Measurements from ENCODE around the gene ARHGEF1. TPM values are rescaled to one million over a fixed set of nuclear protein-coding genes. Genes with fewer than 3 reads are reported as not detected.

Gene ARHGEF1
- total RNA-seq, 1 donor from 2014 or later: 113 TPM

- Mint-ChIP-seq H3K4me3 (ENCODE audit: unreplicated experiment) (no peak within 1 kb of the TSS), H3K4me1 (ENCODE audit: unreplicated experiment) (no peaks in the 10 kb centered on the region), H3K27me3 (ENCODE audit: unreplicated experiment) (peaks cover 8% of the 10 kb centered on the region), H3K27ac (ENCODE audit: unreplicated experiment) (no peak within 1 kb of the TSS), H3K9me3 (ENCODE audit: unreplicated experiment) (no peaks in the 10 kb centered on the region), H3K36me3 (ENCODE audit: low read depth, unreplicated experiment) (no peaks in the 10 kb centered on the region)
- TF ChIP-seq CTCF (IDR thresholded peaks at IDR 0.05; ENCODE audit: unreplicated experiment): no peak
- DNase-seq (ENCODE audit: low spot score): no peak
Observed at GRCh38 chr19:41844601-41845000, 38.4 kb upstream of the ARHGEF1 start, which contains the start of gene LYPD4. TSS of gene LYPD4 (minus strand) at chr19:41844683. CDS start at chr19:41839285, 5,398 bp downstream.

- H3K27me3 Mint-ChIP-seq (ENCODE audit: unreplicated experiment): peaks cover 8% of the 10 kb centered on the region
- H3K36me3 Mint-ChIP-seq (ENCODE audit: low read depth, unreplicated experiment): no peaks in the 10 kb centered on the region
- no peaks in the 10 kb centered on the region for H3K4me1 Mint-ChIP-seq (ENCODE audit: unreplicated experiment)
- H3K9me3 Mint-ChIP-seq (ENCODE audit: unreplicated experiment): no peaks in the 10 kb centered on the region
- TF ChIP-seq CTCF (IDR thresholded peaks at IDR 0.05; ENCODE audit: unreplicated experiment): no peak
- DNase-seq (ENCODE audit: low spot score): no peak
- H3K4me3 Mint-ChIP-seq (ENCODE audit: unreplicated experiment): no peak within 1 kb of the TSS
- no peak within 1 kb of the TSS for H3K27ac Mint-ChIP-seq (ENCODE audit: unreplicated experiment)
Observed at GRCh38 chr19:41845001-41845050, 38.2 kb upstream of the ARHGEF1 start, which contains the start of gene DMRTC2. TSS of gene DMRTC2 (plus strand) at chr19:41845042. CDS start at chr19:41847429, 2,387 bp downstream.

GRCh38 chr19:41845051-41845590, 37.9 kb upstream of the ARHGEF1 start:
- Mint-ChIP-seq H3K27me3 (ENCODE audit: unreplicated experiment) (peaks cover 8% of the 10 kb centered on the region), H3K4me3 (ENCODE audit: unreplicated experiment) (no peak overlapping the region), H3K27ac (ENCODE audit: unreplicated experiment) (no peak overlapping the region), H3K4me1 (ENCODE audit: unreplicated experiment) (no peaks in the 10 kb centered on the region), H3K9me3 (ENCODE audit: unreplicated experiment) (no peaks in the 10 kb centered on the region), H3K36me3 (ENCODE audit: low read depth, unreplicated experiment) (no peaks in the 10 kb centered on the region)
- DNase-seq (ENCODE audit: low spot score): no peak
- TF ChIP-seq CTCF (IDR thresholded peaks at IDR 0.05; ENCODE audit: unreplicated experiment): no peak

- peaks cover 4% of the 10 kb centered on the region for H3K4me1 Mint-ChIP-seq (ENCODE audit: unreplicated experiment)
- peaks cover 11% of the 10 kb centered on the region for H3K27me3 Mint-ChIP-seq (ENCODE audit: unreplicated experiment)
- H3K36me3 Mint-ChIP-seq (ENCODE audit: low read depth, unreplicated experiment): no peaks in the 10 kb centered on the region
- no peak overlapping the region for H3K27ac Mint-ChIP-seq (ENCODE audit: unreplicated experiment)
- no peak for TF ChIP-seq CTCF (IDR thresholded peaks at IDR 0.05; ENCODE audit: unreplicated experiment)
- no peaks in the 10 kb centered on the region for H3K9me3 Mint-ChIP-seq (ENCODE audit: unreplicated experiment)
- no peak for DNase-seq (ENCODE audit: low spot score)
- H3K4me3 Mint-ChIP-seq (ENCODE audit: unreplicated experiment): no peak overlapping the region
Observed at GRCh38 chr19:41847351-41848105, 35.5 kb upstream of the ARHGEF1 start.

GRCh38 chr19:41848666-41849065, 34.3 kb upstream of the ARHGEF1 start:
- Mint-ChIP-seq H3K27me3 (ENCODE audit: unreplicated experiment) (peaks cover 8% of the 10 kb centered on the region), H3K4me1 (ENCODE audit: unreplicated experiment) (peaks cover 4% of the 10 kb centered on the region), H3K36me3 (ENCODE audit: low read depth, unreplicated experiment) (no peaks in the 10 kb centered on the region), H3K27ac (ENCODE audit: unreplicated experiment) (no peak overlapping the region), H3K4me3 (ENCODE audit: unreplicated experiment) (no peak overlapping the region), H3K9me3 (ENCODE audit: unreplicated experiment) (no peaks in the 10 kb centered on the region)
- TF ChIP-seq CTCF (IDR thresholded peaks at IDR 0.05; ENCODE audit: unreplicated experiment): no peak
- no peak for DNase-seq (ENCODE audit: low spot score)

All from endothelial cell (in vitro differentiated cells).